Fibroblast of lung (primary cell): ENCODE measurements around the gene LCA5. TPM values are rescaled to one million over a fixed set of nuclear protein-coding genes. Genes with fewer than 3 reads are reported as not detected.
A peak's percentile ranks its signal among the peaks of the same experiment; 100 is the strongest.

Experiments used
- DNase-seq, 2 donors: peaks; one replicate each; pipeline versions ENCODE4 v3.0.0 to v3.0.0-alpha.2; 2010; ENCODE audit warnings: low read depth in 2 of 2
- H2AFZ ChIP-seq: 2 replicates; pipeline ENCODE4 v1.5.1; 2012; ENCODE audit warnings: low read length, control low read depth, inconsistent platforms
- H3K27ac ChIP-seq: 2 replicates; pipeline ENCODE4 v1.5.1; 2011; ENCODE audit warnings: low read length, control low read depth; ENCODE audit not compliant: insufficient read depth
- H3K27me3 ChIP-seq: 2 replicates; pipeline ENCODE4 v1.5.1; 2011; ENCODE audit warnings: mild to moderate bottlenecking, low read length; ENCODE audit not compliant: control insufficient read depth, insufficient read depth
- H3K36me3 ChIP-seq: 2 replicates; pipeline ENCODE4 v1.5.1; 2011; ENCODE audit warnings: low read length; ENCODE audit not compliant: control insufficient read depth, insufficient read depth
- H3K4me1 ChIP-seq: 2 replicates; pipeline ENCODE4 v1.5.1; 2011; ENCODE audit warnings: low read length; ENCODE audit not compliant: control insufficient read depth, insufficient read depth; ENCODE audit errors: extremely low read depth
- H3K4me2 ChIP-seq: 2 replicates; pipeline ENCODE4 v1.5.1; 2011; ENCODE audit warnings: low read length, control low read depth; ENCODE audit not compliant: insufficient read depth; ENCODE audit errors: extremely low read depth
- H3K4me3 ChIP-seq, 4 experiments: fragments of 200-600 bp in 1 of 4; sonication (generic) in 1 of 4; replicated peaks in 1 of 4; 2 replicates each; pipeline ENCODE4 v1.5.1; 2011 to 2016; ENCODE audit warnings: low read length in 4 of 4, low read depth in 3 of 4, mild to moderate bottlenecking in 3 of 4, control low read depth in 2 of 4, inconsistent platforms in 1 of 4, mixed read lengths in 1 of 4; ENCODE audit not compliant: insufficient read depth in 1 of 4; ENCODE audit errors: control extremely low read depth in 1 of 4
- H3K79me2 ChIP-seq: 2 replicates; pipeline ENCODE4 v1.5.1; 2012; ENCODE audit warnings: mild to moderate bottlenecking, low read length, inconsistent platforms; ENCODE audit not compliant: control insufficient read depth, insufficient read depth
- H3K9ac ChIP-seq: 2 replicates; pipeline ENCODE4 v1.5.1; 2011; ENCODE audit warnings: mild to moderate bottlenecking, low read length, control low read depth; ENCODE audit not compliant: insufficient read depth
- H3K9me3 ChIP-seq: 2 replicates; pipeline ENCODE4 v1.5.1; 2012; ENCODE audit warnings: low read depth, low read length; ENCODE audit not compliant: control insufficient read depth, insufficient read depth
- H4K20me1 ChIP-seq: 2 replicates; pipeline ENCODE4 v1.5.1; 2011; ENCODE audit warnings: low read length; ENCODE audit not compliant: control insufficient read depth, insufficient read depth; ENCODE audit errors: extremely low read depth
- EZH2 ChIP-seq: IDR thresholded peaks from 2 replicates; pipeline ENCODE4 v1.5.1; 2012; ENCODE audit warnings: low read length, control low read depth, mild to moderate bottlenecking; ENCODE audit errors: missing control alignments
- polyA plus RNA-seq, 2 donors: library from polyadenylated mRNA; depleted of rRNA in 1 of 2; stranded (reverse) in 1 of 2; unstranded in 1 of 2; fragments of >200 nt; gene quantifications; 2 replicates each; pipeline ENCODE4 v1.2.1, GENCODE V29; 2011 to 2012; ENCODE audit warnings: missing spikeins in 1 of 2
- total RNA-seq: library from RNA; depleted of rRNA; stranded (reverse); fragments of >200 nt; gene quantifications from 2 replicates; pipeline ENCODE4 v1.2.1, GENCODE V29; 2014
- TF ChIP-seq, protein P1 (sequence below), 2 donors: IDR thresholded peaks in 1 of 2; conservative IDR thresholded peaks in 1 of 2; 1 replicate in 1 of 2; 2 replicates in 1 of 2; pipeline ENCODE4 v1.5.1; 2011 to 2012; ENCODE audit warnings: low read length in 2 of 2, control low read depth in 1 of 2, inconsistent platforms in 1 of 2, low read depth in 1 of 2, mild to moderate bottlenecking in 1 of 2

The LCA5 gene
- total and polyA plus RNA-seq, 2 donors (not counting 1 experiment from before 2014, with no cell fraction given) = 3.3 to 7.8 TPM

DNA sequence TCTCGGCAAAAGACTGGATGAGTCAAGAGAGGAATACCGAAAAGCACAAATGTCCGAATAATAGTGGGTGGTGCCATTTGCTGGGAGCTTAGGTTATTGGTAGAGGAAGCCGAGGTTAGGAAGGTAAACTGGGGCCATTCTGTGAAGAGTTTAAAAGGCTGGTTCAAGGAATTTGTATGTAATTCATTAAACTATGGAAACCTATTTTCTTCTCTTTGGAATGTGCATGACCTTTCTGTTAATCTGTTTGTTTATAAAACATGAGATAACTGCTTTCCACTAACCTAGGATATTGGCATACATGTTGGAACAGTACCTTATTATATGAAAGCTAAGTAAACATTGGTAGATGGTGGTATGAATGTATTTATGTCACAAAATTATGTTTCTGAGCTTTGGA, 71.8 kb downstream of the LCA5 start:
- Histone ChIP-seq H3K4me2 (no peak overlapping the region), H4K20me1 (no peaks in the 10 kb centered on the region), H3K36me3 (no peaks in the 10 kb centered on the region), H3K9ac (no peak overlapping the region), H3K27me3 (no peaks in the 10 kb centered on the region), H3K27ac (no peak overlapping the region), H3K9me3 (no peaks in the 10 kb centered on the region), H2AFZ (no peak overlapping the region), H3K4me3 (no peak overlapping the region), H3K4me1 (no peaks in the 10 kb centered on the region), H3K79me2 (no peaks in the 10 kb centered on the region)
- TF ChIP-seq EZH2 = no peak
- TF ChIP-seq, protein P1, sequence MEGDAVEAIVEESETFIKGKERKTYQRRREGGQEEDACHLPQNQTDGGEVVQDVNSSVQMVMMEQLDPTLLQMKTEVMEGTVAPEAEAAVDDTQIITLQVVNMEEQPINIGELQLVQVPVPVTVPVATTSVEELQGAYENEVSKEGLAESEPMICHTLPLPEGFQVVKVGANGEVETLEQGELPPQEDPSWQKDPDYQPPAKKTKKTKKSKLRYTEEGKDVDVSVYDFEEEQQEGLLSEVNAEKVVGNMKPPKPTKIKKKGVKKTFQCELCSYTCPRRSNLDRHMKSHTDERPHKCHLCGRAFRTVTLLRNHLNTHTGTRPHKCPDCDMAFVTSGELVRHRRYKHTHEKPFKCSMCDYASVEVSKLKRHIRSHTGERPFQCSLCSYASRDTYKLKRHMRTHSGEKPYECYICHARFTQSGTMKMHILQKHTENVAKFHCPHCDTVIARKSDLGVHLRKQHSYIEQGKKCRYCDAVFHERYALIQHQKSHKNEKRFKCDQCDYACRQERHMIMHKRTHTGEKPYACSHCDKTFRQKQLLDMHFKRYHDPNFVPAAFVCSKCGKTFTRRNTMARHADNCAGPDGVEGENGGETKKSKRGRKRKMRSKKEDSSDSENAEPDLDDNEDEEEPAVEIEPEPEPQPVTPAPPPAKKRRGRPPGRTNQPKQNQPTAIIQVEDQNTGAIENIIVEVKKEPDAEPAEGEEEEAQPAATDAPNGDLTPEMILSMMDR (conservative IDR thresholded peaks at IDR 0.05 in 1 of 2, IDR thresholded peaks at IDR 0.05 in 1 of 2; ENCODE audit: low read depth in 1 of 2, low read length in 2 of 2) = no peak
- no peak for DNase-seq

DNA sequence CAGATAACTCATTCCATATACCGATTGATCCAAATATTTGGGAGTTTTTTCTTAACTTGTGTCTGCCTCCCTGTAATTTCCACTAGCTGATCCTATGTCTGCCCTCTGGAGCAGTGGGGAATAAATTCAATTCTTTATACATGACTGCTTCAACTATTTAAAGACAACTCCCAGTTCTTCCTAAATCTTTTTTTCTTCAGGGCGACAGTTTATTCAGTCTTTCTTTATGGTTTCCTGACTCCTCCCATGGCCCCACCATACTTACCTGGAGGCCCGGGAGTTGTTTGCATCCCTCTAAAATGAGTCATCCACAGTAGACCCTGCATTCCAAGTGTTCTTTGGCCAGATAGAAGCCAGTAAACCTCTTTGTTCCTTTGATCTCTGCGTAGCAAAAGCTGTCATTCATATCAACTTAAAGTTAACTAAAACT, 73.6 kb downstream of the LCA5 start:
- no peak overlapping the region for H3K27ac ChIP-seq
- H3K36me3 ChIP-seq = no peaks in the 10 kb centered on the region
- H3K4me3 ChIP-seq = no peak overlapping the region
- no peaks in the 10 kb centered on the region for H4K20me1 ChIP-seq
- peak in 1 of 2 donors; percentile 18 for DNase-seq
- no peaks in the 10 kb centered on the region for H3K27me3 ChIP-seq
- no peak overlapping the region for H2AFZ ChIP-seq
- H3K4me2 ChIP-seq = no peak overlapping the region
- no peak overlapping the region for H3K9ac ChIP-seq
- no peaks in the 10 kb centered on the region for H3K9me3 ChIP-seq
- H3K79me2 ChIP-seq = no peaks in the 10 kb centered on the region
- no peaks in the 10 kb centered on the region for H3K4me1 ChIP-seq
- no peak for TF ChIP-seq EZH2
- TF ChIP-seq, protein P1 (conservative IDR thresholded peaks at IDR 0.05 in 1 of 2, IDR thresholded peaks at IDR 0.05 in 1 of 2; ENCODE audit: low read depth in 1 of 2, low read length in 2 of 2) = no peak

DNA sequence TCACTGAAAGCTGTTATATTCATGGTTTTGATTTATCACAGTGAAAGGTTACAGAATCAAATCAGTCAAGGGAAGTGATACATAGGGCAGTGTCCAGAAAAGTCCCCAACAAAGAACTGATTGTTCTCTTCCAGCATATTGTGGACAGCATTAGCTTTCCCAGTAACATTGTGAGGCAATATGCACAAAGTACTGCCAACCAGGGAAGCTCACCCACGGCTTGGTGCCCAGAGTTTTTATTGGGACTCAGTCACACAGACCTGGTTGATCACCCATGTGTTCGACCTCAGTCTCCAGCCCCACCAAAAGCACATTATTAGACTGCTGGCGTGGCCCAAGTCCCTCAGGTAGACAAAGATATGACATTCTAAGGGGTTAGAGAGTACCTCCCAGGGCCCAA, 76.0 kb downstream of the LCA5 start:
- Histone ChIP-seq H3K27ac (no peak overlapping the region), H3K79me2 (no peaks in the 10 kb centered on the region), H3K4me1 (no peaks in the 10 kb centered on the region), H3K36me3 (no peaks in the 10 kb centered on the region), H3K27me3 (no peaks in the 10 kb centered on the region), H3K4me3 (no peak overlapping the region), H3K9me3 (no peaks in the 10 kb centered on the region), H2AFZ (no peak overlapping the region), H3K9ac (no peak overlapping the region), H3K4me2 (no peak overlapping the region), H4K20me1 (no peaks in the 10 kb centered on the region)
- no peak for DNase-seq
- TF ChIP-seq EZH2 = no peak
- TF ChIP-seq, protein P1 (conservative IDR thresholded peaks at IDR 0.05 in 1 of 2, IDR thresholded peaks at IDR 0.05 in 1 of 2; ENCODE audit: low read depth in 1 of 2, low read length in 2 of 2) = no peak
